ENCODE results near the gene SETD5. TPM values are rescaled to one million over a fixed set of nuclear protein-coding genes. Genes with fewer than 3 reads are reported as not detected.

Gene SETD5
- total and polyA plus RNA-seq, 11 donors = 28.2 to 84.2 (median 47.6) TPM

DNA sequence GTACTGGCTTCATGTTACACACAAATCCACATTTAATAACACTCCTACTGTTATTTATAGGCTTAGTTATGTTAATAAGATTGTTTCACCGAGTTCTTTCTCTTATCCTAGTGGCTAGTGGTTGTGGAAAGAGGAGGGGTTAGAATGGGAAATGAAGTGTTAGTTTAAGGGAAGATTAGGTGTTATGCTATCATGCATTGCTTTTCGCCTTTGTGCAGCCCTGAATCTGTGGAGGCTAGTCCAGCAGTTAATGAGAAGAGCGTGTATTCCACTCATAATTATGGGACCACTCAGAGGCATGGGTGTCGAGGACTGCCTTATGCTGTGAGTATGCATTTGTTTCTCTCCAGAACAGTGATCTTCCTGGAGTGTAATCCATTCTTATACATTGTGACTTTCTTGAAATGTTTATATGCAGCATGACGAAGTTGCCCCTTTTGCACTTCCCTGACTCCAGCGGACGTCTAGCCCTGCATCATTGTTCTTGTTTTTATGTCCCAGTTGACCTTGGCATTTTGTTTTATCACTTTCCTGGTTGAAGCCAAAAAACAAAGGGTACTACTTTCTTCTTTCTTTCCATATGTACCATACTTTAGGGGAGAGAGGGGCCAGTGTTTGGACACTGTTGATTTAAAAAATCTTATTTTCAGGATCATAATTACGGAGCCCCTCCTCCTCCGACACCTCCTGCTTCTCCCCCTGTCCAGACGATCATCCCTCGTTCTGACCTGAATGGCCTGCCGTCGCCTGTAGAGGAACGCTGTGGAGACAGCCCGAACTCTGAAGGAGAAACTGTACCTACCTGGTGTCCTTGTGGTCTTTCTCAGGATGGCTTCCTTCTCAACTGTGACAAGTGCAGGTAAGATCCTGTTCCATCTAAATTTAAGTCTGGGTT, 36.5 kb downstream of the SETD5 start:
- intact Hi-C loops (cut with DNase I) = loop anchor here in 3 of 10 donors (5.0 kb wide), 2 partner anchors 38 to 42 kb away; no protein-coding TSS in a partner anchor
- Histone ChIP-seq H3K4me1 (peaks cover 0 to 19% (median 5%) of the 10 kb centered on the region in 12 donors), H3K9me3 (no peaks in the 10 kb centered on the region), H3K36me3 (peaks cover 0 to 100% (median 100%) of the 10 kb centered on the region in 9 donors), H3K27ac (peak overlapping the region in 6 of 12 donors; percentile 9 to 59 (median 29)), H3K4me3 (no peak overlapping the region), H3K27me3 (no peaks in the 10 kb centered on the region)
- DNase-seq (no peak), ATAC-seq (peak; percentile 23 to 60 (median 38))
- TF ChIP-seq, protein P1, sequence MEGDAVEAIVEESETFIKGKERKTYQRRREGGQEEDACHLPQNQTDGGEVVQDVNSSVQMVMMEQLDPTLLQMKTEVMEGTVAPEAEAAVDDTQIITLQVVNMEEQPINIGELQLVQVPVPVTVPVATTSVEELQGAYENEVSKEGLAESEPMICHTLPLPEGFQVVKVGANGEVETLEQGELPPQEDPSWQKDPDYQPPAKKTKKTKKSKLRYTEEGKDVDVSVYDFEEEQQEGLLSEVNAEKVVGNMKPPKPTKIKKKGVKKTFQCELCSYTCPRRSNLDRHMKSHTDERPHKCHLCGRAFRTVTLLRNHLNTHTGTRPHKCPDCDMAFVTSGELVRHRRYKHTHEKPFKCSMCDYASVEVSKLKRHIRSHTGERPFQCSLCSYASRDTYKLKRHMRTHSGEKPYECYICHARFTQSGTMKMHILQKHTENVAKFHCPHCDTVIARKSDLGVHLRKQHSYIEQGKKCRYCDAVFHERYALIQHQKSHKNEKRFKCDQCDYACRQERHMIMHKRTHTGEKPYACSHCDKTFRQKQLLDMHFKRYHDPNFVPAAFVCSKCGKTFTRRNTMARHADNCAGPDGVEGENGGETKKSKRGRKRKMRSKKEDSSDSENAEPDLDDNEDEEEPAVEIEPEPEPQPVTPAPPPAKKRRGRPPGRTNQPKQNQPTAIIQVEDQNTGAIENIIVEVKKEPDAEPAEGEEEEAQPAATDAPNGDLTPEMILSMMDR (IDR thresholded peaks at IDR 0.05) = no peak
- TF ChIP-seq POLR2A (IDR thresholded peaks at IDR 0.05) = no peak
- WGBS, 4 donors = 72 to 80% (median 77%) methylated on average over 14 to 15 of the region's 15 CpGs

DNA sequence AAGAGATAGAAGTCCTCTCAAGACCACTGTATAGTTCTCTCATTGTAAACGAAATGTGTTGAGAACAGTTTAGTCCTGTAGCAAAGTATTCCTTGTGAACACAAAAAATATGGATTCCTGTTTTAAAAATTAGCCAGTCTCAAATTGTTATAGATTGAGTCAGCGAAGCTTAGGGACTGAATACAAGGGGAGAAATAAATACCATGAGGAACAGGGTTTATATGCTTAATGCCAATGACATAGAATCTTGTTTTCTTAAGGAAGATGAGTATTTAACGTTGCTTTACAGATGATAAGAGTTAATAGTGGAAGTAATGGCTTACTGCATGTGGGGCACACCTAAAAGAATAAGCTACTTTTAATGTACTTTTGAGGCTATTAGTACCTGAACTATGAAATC, 37.9 kb downstream of the SETD5 start:
- DNase-seq (no peak), ATAC-seq (no peak)
- H3K4me3 ChIP-seq = no peak overlapping the region
- intact Hi-C loops (cut with DNase I) = loop anchor here in 2 of 10 donors (5.0 kb wide), 2 partner anchors 48 to 73 kb away; partner anchors contain the start of gene THUMPD3 (in 1 of the 2)
- H3K27me3 ChIP-seq = no peaks in the 10 kb centered on the region
- H3K27ac ChIP-seq = no peak overlapping the region
- WGBS, 4 donors = 85 to 91% (median 88%) methylated on average over 3 of the region's 3 CpGs
- TF ChIP-seq, protein P1 (IDR thresholded peaks at IDR 0.05) = no peak
- TF ChIP-seq POLR2A (IDR thresholded peaks at IDR 0.05) = no peak
- H3K9me3 ChIP-seq = no peaks in the 10 kb centered on the region
- peaks cover 0 to 100% (median 100%) of the 10 kb centered on the region in 9 donors for H3K36me3 ChIP-seq
- H3K4me1 ChIP-seq = peaks cover 0 to 23% (median 7%) of the 10 kb centered on the region in 12 donors

DNA sequence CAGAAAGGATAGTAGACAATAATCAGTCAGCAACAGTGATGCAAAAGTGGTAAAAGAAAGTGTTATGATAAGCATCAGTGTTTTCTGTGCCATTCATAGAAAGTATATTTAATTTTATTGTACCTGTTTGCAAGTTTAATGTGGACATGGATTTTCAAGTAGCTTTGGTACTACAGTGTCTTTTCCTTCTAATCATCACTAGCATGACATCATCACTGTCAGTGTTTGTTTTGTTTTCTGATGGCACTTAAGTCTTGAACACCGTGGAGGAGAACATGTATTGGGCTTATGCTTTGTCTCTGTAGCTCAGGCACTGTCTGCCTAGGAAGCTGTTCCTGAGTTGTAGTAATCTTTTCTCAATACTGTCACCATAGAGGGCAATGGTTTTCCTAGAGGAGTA, 41.9 kb downstream of the SETD5 start:
- H3K4me3 ChIP-seq = no peak overlapping the region
- H3K36me3 ChIP-seq = peaks cover 0 to 100% (median 100%) of the 10 kb centered on the region in 9 donors
- peaks cover 0 to 20% (median 1%) of the 10 kb centered on the region in 12 donors for H3K4me1 ChIP-seq
- TF ChIP-seq, protein P1 (IDR thresholded peaks at IDR 0.05) = no peak
- no peak for TF ChIP-seq POLR2A (IDR thresholded peaks at IDR 0.05)
- WGBS, 4 donors = 6 to 16% (median 12%) methylated on average over 1 of the region's 1 CpG
- DNase-seq = no peak
- intact Hi-C loops (cut with DNase I) = loop anchor here in 2 of 10 donors (5.0 kb wide), 2 partner anchors 52 to 77 kb away; partner anchors contain the start of gene THUMPD3 (in 1 of the 2)
- no peaks in the 10 kb centered on the region for H3K27me3 ChIP-seq
- peak in 2 of 4 donors; percentile 48 to 54 for ATAC-seq
- no peak overlapping the region for H3K27ac ChIP-seq
- no peaks in the 10 kb centered on the region for H3K9me3 ChIP-seq
